ENCODE measurements around the gene STK32C. TPM values are rescaled to one million over a fixed set of nuclear protein-coding genes. Genes with fewer than 3 reads are reported as not detected.

Gene STK32C
- total and polyA plus RNA-seq, 4 donors, result 14.5 to 41.6 (median 28.1) TPM

GRCh38 chr10:132231656-132232022 is 76.1 kb downstream of the STK32C start:
- no peak overlapping the region for H3K4me3 ChIP-seq (ENCODE audit: low read depth, low read length)
- no peak for DNase-seq (ENCODE audit: low read depth in 4 of 6, low spot score in 6 of 6)
- peaks cover 55% of the 10 kb centered on the region for H3K36me3 ChIP-seq (ENCODE audit: control insufficient read depth, insufficient read depth, low read length)
- H3K27ac ChIP-seq (ENCODE audit: low read depth, low read length), result no peak overlapping the region
- H3K27me3 ChIP-seq (ENCODE audit: control insufficient read depth, insufficient read depth, low read length), result no peaks in the 10 kb centered on the region
- WGBS (ENCODE audit: insufficient coverage), result 96% methylated on average over 13 of the region's 13 CpGs
- no peaks in the 10 kb centered on the region for H3K9me3 ChIP-seq (ENCODE audit: control insufficient read depth, insufficient read depth, low read length)
- peaks cover 24% of the 10 kb centered on the region for H3K4me1 ChIP-seq (ENCODE audit: control insufficient read depth, insufficient read depth, low read length)

- DNase-seq (ENCODE audit: low read depth in 4 of 6, low spot score in 6 of 6), result no peak
- 73% methylated on average over 19 of the region's 21 CpGs for WGBS (ENCODE audit: insufficient coverage)
- no peak overlapping the region for H3K27ac ChIP-seq (ENCODE audit: low read depth, low read length)
- no peaks in the 10 kb centered on the region for H3K27me3 ChIP-seq (ENCODE audit: control insufficient read depth, insufficient read depth, low read length)
- peaks cover 56% of the 10 kb centered on the region for H3K36me3 ChIP-seq (ENCODE audit: control insufficient read depth, insufficient read depth, low read length)
- no peak overlapping the region for H3K4me3 ChIP-seq (ENCODE audit: low read depth, low read length)
- H3K9me3 ChIP-seq (ENCODE audit: control insufficient read depth, insufficient read depth, low read length), result no peaks in the 10 kb centered on the region
- H3K4me1 ChIP-seq (ENCODE audit: control insufficient read depth, insufficient read depth, low read length), result peaks cover 22% of the 10 kb centered on the region
These were observed 77.1 kb downstream of the STK32C start for GRCh38 chr10:132230557-132231210.

GRCh38 chr10:132229834-132230556 is 77.8 kb downstream of the STK32C start:
- Histone ChIP-seq H3K27me3 (ENCODE audit: control insufficient read depth, insufficient read depth, low read length) (no peaks in the 10 kb centered on the region), H3K4me1 (ENCODE audit: control insufficient read depth, insufficient read depth, low read length) (peaks cover 22% of the 10 kb centered on the region), H3K27ac (ENCODE audit: low read depth, low read length) (no peak overlapping the region), H3K36me3 (ENCODE audit: control insufficient read depth, insufficient read depth, low read length) (peaks cover 59% of the 10 kb centered on the region), H3K4me3 (ENCODE audit: low read depth, low read length) (no peak overlapping the region), H3K9me3 (ENCODE audit: control insufficient read depth, insufficient read depth, low read length) (no peaks in the 10 kb centered on the region)
- DNase-seq (ENCODE audit: low read depth in 4 of 6, low spot score in 6 of 6), result no peak
- WGBS (ENCODE audit: insufficient coverage), result 68% methylated on average over 28 of the region's 36 CpGs

GRCh38 chr10:132229096-132229495 is 78.7 kb downstream of the STK32C start:
- no peak for DNase-seq (ENCODE audit: low read depth in 4 of 6, low spot score in 6 of 6)
- Histone ChIP-seq H3K27ac (ENCODE audit: low read depth, low read length) (no peak overlapping the region), H3K4me1 (ENCODE audit: control insufficient read depth, insufficient read depth, low read length) (peaks cover 22% of the 10 kb centered on the region), H3K4me3 (ENCODE audit: low read depth, low read length) (no peak overlapping the region), H3K27me3 (ENCODE audit: control insufficient read depth, insufficient read depth, low read length) (no peaks in the 10 kb centered on the region), H3K9me3 (ENCODE audit: control insufficient read depth, insufficient read depth, low read length) (no peaks in the 10 kb centered on the region), H3K36me3 (ENCODE audit: control insufficient read depth, insufficient read depth, low read length) (peaks cover 59% of the 10 kb centered on the region)
- 79% methylated on average over 4 of the region's 6 CpGs for WGBS (ENCODE audit: insufficient coverage)

- peaks cover 59% of the 10 kb centered on the region for H3K36me3 ChIP-seq (ENCODE audit: control insufficient read depth, insufficient read depth, low read length)
- 94% methylated on average over 12 of the region's 14 CpGs for WGBS (ENCODE audit: insufficient coverage)
- DNase-seq (ENCODE audit: low read depth in 4 of 6, low spot score in 6 of 6), result no peak
- no peaks in the 10 kb centered on the region for H3K9me3 ChIP-seq (ENCODE audit: control insufficient read depth, insufficient read depth, low read length)
- peaks cover 20% of the 10 kb centered on the region for H3K4me1 ChIP-seq (ENCODE audit: control insufficient read depth, insufficient read depth, low read length)
- H3K4me3 ChIP-seq (ENCODE audit: low read depth, low read length), result no peak overlapping the region
- H3K27me3 ChIP-seq (ENCODE audit: control insufficient read depth, insufficient read depth, low read length), result no peaks in the 10 kb centered on the region
- no peak overlapping the region for H3K27ac ChIP-seq (ENCODE audit: low read depth, low read length)
These were observed 79.1 kb downstream of the STK32C start for GRCh38 chr10:132228616-132229015.

GRCh38 chr10:132227851-132228390 is 79.8 kb downstream of the STK32C start:
- no peak for DNase-seq (ENCODE audit: low read depth in 4 of 6, low spot score in 6 of 6)
- no peak overlapping the region for H3K4me3 ChIP-seq (ENCODE audit: low read depth, low read length)
- no peaks in the 10 kb centered on the region for H3K27me3 ChIP-seq (ENCODE audit: control insufficient read depth, insufficient read depth, low read length)
- H3K27ac ChIP-seq (ENCODE audit: low read depth, low read length), result no peak overlapping the region
- H3K4me1 ChIP-seq (ENCODE audit: control insufficient read depth, insufficient read depth, low read length), result peaks cover 23% of the 10 kb centered on the region
- peaks cover 60% of the 10 kb centered on the region for H3K36me3 ChIP-seq (ENCODE audit: control insufficient read depth, insufficient read depth, low read length)
- 91% methylated on average over 27 of the region's 29 CpGs for WGBS (ENCODE audit: insufficient coverage)
- H3K9me3 ChIP-seq (ENCODE audit: control insufficient read depth, insufficient read depth, low read length), result no peaks in the 10 kb centered on the region

- Histone ChIP-seq H3K27me3 (ENCODE audit: control insufficient read depth, insufficient read depth, low read length) (no peaks in the 10 kb centered on the region), H3K36me3 (ENCODE audit: control insufficient read depth, insufficient read depth, low read length) (peaks cover 68% of the 10 kb centered on the region), H3K9me3 (ENCODE audit: control insufficient read depth, insufficient read depth, low read length) (no peaks in the 10 kb centered on the region), H3K27ac (ENCODE audit: low read depth, low read length) (no peak overlapping the region), H3K4me1 (ENCODE audit: control insufficient read depth, insufficient read depth, low read length) (peaks cover 25% of the 10 kb centered on the region), H3K4me3 (ENCODE audit: low read depth, low read length) (no peak overlapping the region)
- DNase-seq (ENCODE audit: low read depth in 4 of 6, low spot score in 6 of 6), result no peak
- WGBS (ENCODE audit: insufficient coverage), result 91% methylated on average over 27 of the region's 27 CpGs
These were observed 81.0 kb downstream of the STK32C start for GRCh38 chr10:132226586-132227405.

GRCh38 chr10:132225849-132226205 is 81.9 kb downstream of the STK32C start:
- no peak overlapping the region for H3K4me3 ChIP-seq (ENCODE audit: low read depth, low read length)
- no peaks in the 10 kb centered on the region for H3K27me3 ChIP-seq (ENCODE audit: control insufficient read depth, insufficient read depth, low read length)
- H3K36me3 ChIP-seq (ENCODE audit: control insufficient read depth, insufficient read depth, low read length), result peaks cover 73% of the 10 kb centered on the region
- 90% methylated on average over 8 of the region's 8 CpGs for WGBS (ENCODE audit: insufficient coverage)
- no peak for DNase-seq (ENCODE audit: low read depth in 4 of 6, low spot score in 6 of 6)
- peaks cover 24% of the 10 kb centered on the region for H3K4me1 ChIP-seq (ENCODE audit: control insufficient read depth, insufficient read depth, low read length)
- H3K27ac ChIP-seq (ENCODE audit: low read depth, low read length), result no peak overlapping the region
- H3K9me3 ChIP-seq (ENCODE audit: control insufficient read depth, insufficient read depth, low read length), result no peaks in the 10 kb centered on the region

- 91% methylated on average over 23 of the region's 25 CpGs for WGBS (ENCODE audit: insufficient coverage)
- no peak for DNase-seq (ENCODE audit: low read depth in 4 of 6, low spot score in 6 of 6)
- Histone ChIP-seq H3K4me1 (ENCODE audit: control insufficient read depth, insufficient read depth, low read length) (peaks cover 19% of the 10 kb centered on the region), H3K9me3 (ENCODE audit: control insufficient read depth, insufficient read depth, low read length) (no peaks in the 10 kb centered on the region), H3K27me3 (ENCODE audit: control insufficient read depth, insufficient read depth, low read length) (no peaks in the 10 kb centered on the region), H3K27ac (ENCODE audit: low read depth, low read length) (no peak overlapping the region), H3K4me3 (ENCODE audit: low read depth, low read length) (no peak overlapping the region), H3K36me3 (ENCODE audit: control insufficient read depth, insufficient read depth, low read length) (peaks cover 76% of the 10 kb centered on the region)
These were observed 82.5 kb downstream of the STK32C start for GRCh38 chr10:132225073-132225848.

All from spinal cord (tissue), 10 donors.